Stimulated activated memory B cell treated with anti-CD40 and anti-IgM and Interleukin-4, amounts not matched to agents 10 μg/mL and 1 μg/mL and 100 μg/mL, for 72 hours (primary cell): ENCODE data around the gene AHRR.

ENCODE experiments used
- ATAC-seq: fragments of 150-1000 bp; cut with Tn5 transposase; 2 replicates; pipeline ENCODE4 v1.10.0; 2021
- H3K27ac Mint-ChIP-seq: one replicate; pipeline ENCODE4 v1.8.0; 2022; ENCODE audit warnings: mild to moderate bottlenecking, mixed read lengths
- H3K27me3 Mint-ChIP-seq: one replicate; pipeline ENCODE4 v1.8.0; 2022; ENCODE audit warnings: mixed read lengths
- H3K36me3 Mint-ChIP-seq: one replicate; pipeline ENCODE4 v1.8.0; 2022; ENCODE audit warnings: mixed read lengths
- H3K4me1 Mint-ChIP-seq: one replicate; pipeline ENCODE4 v1.8.0; 2022; ENCODE audit warnings: mixed read lengths
- H3K4me3 Mint-ChIP-seq: one replicate; pipeline ENCODE4 v1.8.0; 2022; ENCODE audit warnings: mild to moderate bottlenecking, moderate library complexity, mixed read lengths
- H3K9me3 Mint-ChIP-seq: one replicate; pipeline ENCODE4 v1.8.0; 2022; ENCODE audit warnings: mixed read lengths

AHRR gene

DNA sequence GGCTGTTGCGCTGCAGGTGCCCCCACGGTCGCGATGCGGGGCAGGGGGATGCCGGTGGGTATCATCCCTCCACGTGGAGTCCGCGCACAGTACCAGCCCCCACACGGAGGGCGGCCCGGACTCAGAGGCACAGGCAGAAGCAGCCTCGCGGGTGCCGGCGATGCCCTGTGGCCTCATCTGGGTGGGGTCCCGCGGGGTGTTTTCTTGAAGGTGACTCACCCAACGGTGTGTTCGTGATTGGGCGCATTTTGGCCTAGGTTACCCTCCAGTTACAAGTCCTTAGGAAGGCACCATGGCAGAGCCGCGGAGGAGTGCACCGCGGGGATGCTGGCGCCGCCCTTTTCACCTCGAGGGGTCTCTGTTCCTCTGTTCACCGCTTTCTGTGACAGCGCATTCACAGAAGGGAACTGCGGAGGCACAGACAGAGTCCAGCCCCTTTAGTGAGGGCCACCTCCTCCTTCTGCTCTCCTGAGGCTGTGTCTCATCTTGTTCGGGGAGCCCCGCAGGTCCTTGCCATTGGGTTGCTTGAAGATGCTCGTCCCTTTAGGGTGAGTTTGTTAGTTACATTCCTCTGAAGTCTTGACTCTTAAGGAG is 99.9 kb downstream of the AHRR start:
- H3K9me3 Mint-ChIP-seq, result peaks cover 5% of the 10 kb centered on the region
- no peak for ATAC-seq
- H3K4me3 Mint-ChIP-seq, result no peak overlapping the region
- H3K27me3 Mint-ChIP-seq, result peaks cover 8% of the 10 kb centered on the region
- H3K36me3 Mint-ChIP-seq, result peaks cover 55% of the 10 kb centered on the region
- peak overlapping the region; percentile 18 for H3K27ac Mint-ChIP-seq
- H3K4me1 Mint-ChIP-seq, result peaks cover 19% of the 10 kb centered on the region

- peak overlapping the region; percentile 18 for H3K27ac Mint-ChIP-seq
- no peak for ATAC-seq
- no peak overlapping the region for H3K4me3 Mint-ChIP-seq
- H3K4me1 Mint-ChIP-seq, result peaks cover 24% of the 10 kb centered on the region
- peaks cover 10% of the 10 kb centered on the region for H3K9me3 Mint-ChIP-seq
- H3K27me3 Mint-ChIP-seq, result peaks cover 13% of the 10 kb centered on the region
- peaks cover 60% of the 10 kb centered on the region for H3K36me3 Mint-ChIP-seq
These were observed 100.4 kb downstream of the AHRR start for GRCh38 chr5:421901-422300.

GRCh38 chr5:422323-423232 is 101.1 kb downstream of the AHRR start:
- Mint-ChIP-seq H3K4me1 (peaks cover 24% of the 10 kb centered on the region), H3K36me3 (peaks cover 63% of the 10 kb centered on the region), H3K9me3 (peaks cover 11% of the 10 kb centered on the region), H3K4me3 (no peak overlapping the region), H3K27me3 (peaks cover 16% of the 10 kb centered on the region), H3K27ac (peak overlapping the region; percentile 90)
- no peak for ATAC-seq

GRCh38 chr5:423233-423565 is 101.7 kb downstream of the AHRR start:
- H3K4me3 Mint-ChIP-seq, result no peak overlapping the region
- ATAC-seq, result no peak
- H3K27ac Mint-ChIP-seq, result peak overlapping the region; percentile 90
- H3K4me1 Mint-ChIP-seq, result peaks cover 24% of the 10 kb centered on the region
- peaks cover 11% of the 10 kb centered on the region for H3K9me3 Mint-ChIP-seq
- peaks cover 68% of the 10 kb centered on the region for H3K36me3 Mint-ChIP-seq
- H3K27me3 Mint-ChIP-seq, result peaks cover 16% of the 10 kb centered on the region

- Mint-ChIP-seq H3K4me3 (peak overlapping the region; percentile 57), H3K27ac (peak overlapping the region; percentile 90), H3K4me1 (peaks cover 24% of the 10 kb centered on the region), H3K27me3 (peaks cover 17% of the 10 kb centered on the region), H3K9me3 (peaks cover 11% of the 10 kb centered on the region), H3K36me3 (peaks cover 68% of the 10 kb centered on the region)
- ATAC-seq, result no peak
These were observed 102.2 kb downstream of the AHRR start for GRCh38 chr5:423626-424261.

- peak overlapping the region; percentile 90 for H3K27ac Mint-ChIP-seq
- peak overlapping the region; percentile 57 for H3K4me3 Mint-ChIP-seq
- peak; percentile 85 for ATAC-seq
- H3K4me1 Mint-ChIP-seq, result peaks cover 24% of the 10 kb centered on the region
- H3K27me3 Mint-ChIP-seq, result peaks cover 24% of the 10 kb centered on the region
- H3K36me3 Mint-ChIP-seq, result peaks cover 67% of the 10 kb centered on the region
- peaks cover 11% of the 10 kb centered on the region for H3K9me3 Mint-ChIP-seq
These were observed 103.0 kb downstream of the AHRR start for GRCh38 chr5:424301-425110.

- Mint-ChIP-seq H3K4me1 (peaks cover 35% of the 10 kb centered on the region), H3K36me3 (peaks cover 67% of the 10 kb centered on the region), H3K27me3 (peaks cover 36% of the 10 kb centered on the region), H3K9me3 (peaks cover 11% of the 10 kb centered on the region), H3K27ac (peak overlapping the region; percentile 45), H3K4me3 (no peak overlapping the region)
- ATAC-seq, result no peak
These were observed 104.2 kb downstream of the AHRR start for GRCh38 chr5:425714-426113.

DNA sequence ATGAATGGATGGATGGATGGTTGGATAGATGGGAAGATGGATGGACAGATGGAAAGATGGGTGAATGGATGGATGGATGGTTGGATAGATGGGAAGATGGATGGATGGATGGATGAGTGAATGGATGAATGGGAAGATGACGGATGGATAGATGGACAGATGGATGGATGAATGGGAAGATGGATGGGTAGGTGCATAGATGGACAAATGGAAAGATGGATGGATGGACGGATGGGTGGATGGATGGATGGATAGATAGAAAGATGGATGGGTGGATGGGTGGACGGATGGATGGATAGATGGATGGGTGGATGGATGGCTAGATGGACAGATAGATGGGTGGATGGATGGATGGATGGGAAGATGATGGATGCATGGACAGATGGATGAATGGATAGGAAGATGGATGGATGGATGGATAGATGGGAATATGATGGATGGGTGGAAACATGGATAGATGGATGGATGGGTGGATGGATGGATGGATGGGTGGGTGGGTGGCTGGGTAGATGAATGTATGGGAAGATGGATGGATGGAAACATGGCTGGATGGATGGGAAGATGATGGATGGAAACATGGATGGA is 105.0 kb downstream of the AHRR start:
- H3K27me3 Mint-ChIP-seq, result peaks cover 42% of the 10 kb centered on the region
- peaks cover 41% of the 10 kb centered on the region for H3K4me1 Mint-ChIP-seq
- no peak overlapping the region for H3K4me3 Mint-ChIP-seq
- ATAC-seq, result no peak
- H3K9me3 Mint-ChIP-seq, result peaks cover 11% of the 10 kb centered on the region
- peak overlapping the region; percentile 45 for H3K27ac Mint-ChIP-seq
- H3K36me3 Mint-ChIP-seq, result peaks cover 72% of the 10 kb centered on the region

DNA sequence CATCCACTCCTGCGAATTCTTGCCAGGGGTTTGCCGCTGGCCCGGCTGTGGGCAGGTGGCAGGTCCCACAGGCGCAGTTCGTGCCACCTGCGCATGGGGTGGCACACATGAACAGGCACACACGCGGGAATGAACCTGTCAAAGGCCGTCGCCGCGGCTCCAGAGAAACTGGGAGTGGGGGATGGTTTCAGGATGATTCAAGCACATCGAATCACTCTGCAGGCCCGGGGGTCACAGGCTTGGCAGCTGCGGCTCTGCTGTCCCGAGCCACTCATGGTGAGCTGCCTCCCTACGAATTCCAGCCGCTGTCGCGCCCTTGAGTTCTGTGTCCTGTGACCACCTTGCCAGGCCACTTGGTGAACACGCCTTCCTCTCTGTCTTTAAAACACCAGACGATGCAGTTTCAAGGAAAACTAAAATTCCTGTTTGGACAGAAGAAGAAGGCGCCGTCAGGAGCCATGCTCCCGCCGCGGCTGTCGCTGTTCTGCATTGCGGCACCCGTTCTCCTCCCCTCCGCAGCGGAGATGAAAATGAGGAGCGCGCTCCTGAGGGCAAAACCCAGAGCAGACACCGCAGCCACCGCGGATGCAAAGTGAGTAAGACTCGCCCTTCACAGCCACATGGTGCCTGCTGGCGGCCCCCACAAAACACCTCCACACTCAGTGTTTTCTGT is 106.0 kb downstream of the AHRR start:
- Mint-ChIP-seq H3K36me3 (peaks cover 77% of the 10 kb centered on the region), H3K4me3 (no peak overlapping the region), H3K27me3 (peaks cover 53% of the 10 kb centered on the region), H3K4me1 (peaks cover 41% of the 10 kb centered on the region), H3K9me3 (peaks cover 11% of the 10 kb centered on the region), H3K27ac (no peak overlapping the region)
- ATAC-seq, result no peak

DNA sequence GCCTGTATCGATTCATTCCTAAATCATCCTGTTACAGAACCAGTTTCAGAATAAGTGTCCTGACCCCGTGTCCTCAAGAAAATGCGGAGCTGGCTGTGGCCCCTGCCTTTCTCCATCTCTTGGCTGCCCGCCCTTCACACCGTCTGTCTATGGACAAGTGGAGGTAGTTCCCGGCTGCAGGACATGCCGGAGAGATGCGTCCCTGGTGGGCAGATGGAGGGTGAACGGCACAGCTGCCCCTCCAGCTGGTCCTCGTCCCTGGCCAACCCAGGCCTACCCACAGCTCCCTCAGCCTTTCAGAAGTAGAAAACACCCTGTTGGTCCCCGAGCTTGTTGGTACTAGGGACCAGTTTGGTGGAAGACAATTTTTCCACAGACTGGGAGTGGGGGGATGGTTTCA is 106.7 kb downstream of the AHRR start:
- no peak for ATAC-seq
- Mint-ChIP-seq H3K36me3 (peaks cover 79% of the 10 kb centered on the region), H3K4me3 (no peak overlapping the region), H3K27me3 (peaks cover 59% of the 10 kb centered on the region), H3K9me3 (peaks cover 11% of the 10 kb centered on the region), H3K4me1 (peaks cover 41% of the 10 kb centered on the region), H3K27ac (no peak overlapping the region)

DNA sequence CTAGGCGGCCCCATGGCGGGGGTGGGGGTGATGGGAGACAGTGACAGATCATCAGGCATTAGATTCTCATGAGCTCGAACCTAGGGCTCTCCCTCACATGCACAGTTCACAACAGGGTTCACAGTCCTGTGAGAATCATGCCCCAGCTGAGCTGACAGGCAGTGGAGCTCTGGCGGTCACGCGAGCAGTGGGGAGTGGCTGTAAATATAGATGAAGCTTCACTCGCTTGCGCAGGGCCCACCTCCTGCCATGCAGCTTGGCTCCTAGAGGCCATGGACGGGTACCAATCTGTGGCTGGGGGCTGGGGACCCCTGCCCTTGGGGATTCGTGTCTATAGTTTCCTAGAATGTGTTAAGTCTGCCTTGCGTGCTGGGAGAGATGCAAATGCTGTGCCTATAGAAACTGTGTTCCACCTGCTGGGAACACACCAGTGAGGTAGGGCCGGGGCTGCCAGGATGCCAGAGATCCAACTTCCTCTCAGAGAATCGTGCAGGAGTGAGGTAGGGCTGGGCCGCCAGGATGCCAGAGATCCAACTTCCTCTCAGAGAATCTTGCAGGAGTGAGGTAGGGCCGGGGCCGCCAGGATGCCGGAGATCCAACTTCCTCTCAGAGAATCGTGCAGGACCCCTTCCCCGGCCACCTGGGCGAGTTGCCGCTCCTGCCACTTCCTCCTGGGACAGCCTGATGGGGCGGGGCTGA is 107.4 kb downstream of the AHRR start:
- H3K27me3 Mint-ChIP-seq, result peaks cover 66% of the 10 kb centered on the region
- peaks cover 41% of the 10 kb centered on the region for H3K4me1 Mint-ChIP-seq
- ATAC-seq, result no peak
- H3K36me3 Mint-ChIP-seq, result peaks cover 80% of the 10 kb centered on the region
- H3K9me3 Mint-ChIP-seq, result peaks cover 11% of the 10 kb centered on the region
- peak overlapping the region; percentile 22 for H3K27ac Mint-ChIP-seq
- no peak overlapping the region for H3K4me3 Mint-ChIP-seq

- H3K4me1 Mint-ChIP-seq, result peaks cover 34% of the 10 kb centered on the region
- peaks cover 11% of the 10 kb centered on the region for H3K9me3 Mint-ChIP-seq
- no peak overlapping the region for H3K4me3 Mint-ChIP-seq
- peaks cover 83% of the 10 kb centered on the region for H3K36me3 Mint-ChIP-seq
- no peak for ATAC-seq
- peak overlapping the region; percentile 22 for H3K27ac Mint-ChIP-seq
- peaks cover 73% of the 10 kb centered on the region for H3K27me3 Mint-ChIP-seq
These were observed 108.1 kb downstream of the AHRR start for GRCh38 chr5:429453-430188.

DNA sequence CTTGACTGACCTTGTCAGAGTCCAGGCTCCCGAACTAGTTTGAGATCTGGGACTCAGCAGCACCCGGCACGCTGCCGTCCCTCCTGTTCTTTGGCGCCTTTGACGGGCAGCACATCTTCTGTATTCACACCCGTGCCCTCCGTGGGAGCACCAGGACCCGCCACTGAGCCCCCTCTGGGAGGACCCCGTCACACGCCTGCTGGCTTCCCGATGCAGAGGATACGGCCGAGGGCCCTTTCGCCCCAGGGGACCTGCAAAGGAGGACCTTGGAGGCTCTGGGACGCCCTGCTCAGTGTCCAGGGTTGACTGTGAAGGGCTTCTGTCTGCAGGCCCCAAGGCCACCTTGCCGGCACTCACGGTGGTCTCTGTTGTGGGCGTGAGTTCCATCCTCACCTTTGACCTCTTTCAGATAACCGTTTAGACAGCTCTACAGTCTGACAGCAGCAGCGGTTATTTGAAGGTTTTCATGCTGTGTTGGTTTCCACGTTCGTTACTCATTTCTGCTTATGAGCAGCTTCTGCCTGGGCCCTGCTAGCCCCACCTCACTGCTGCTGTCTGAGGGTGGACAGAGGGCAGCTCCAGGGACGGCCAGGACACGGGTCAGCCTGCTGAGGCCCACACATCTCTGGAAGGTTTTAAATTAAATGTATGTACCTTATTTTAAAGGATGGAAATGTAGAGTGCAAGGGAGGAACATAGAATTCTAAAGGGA is 108.9 kb downstream of the AHRR start:
- H3K27me3 Mint-ChIP-seq, result peaks cover 81% of the 10 kb centered on the region
- peaks cover 29% of the 10 kb centered on the region for H3K4me1 Mint-ChIP-seq
- no peak overlapping the region for H3K4me3 Mint-ChIP-seq
- H3K9me3 Mint-ChIP-seq, result peaks cover 11% of the 10 kb centered on the region
- peaks cover 90% of the 10 kb centered on the region for H3K36me3 Mint-ChIP-seq
- peak; percentile 40 for ATAC-seq
- H3K27ac Mint-ChIP-seq, result peak overlapping the region; percentile 73
